Uterus (tissue), 2 donors: ENCODE data around the gene TMEM186.

ENCODE experiments used
- CTCF ChIP-seq, 4 experiments: fragments of 200-600 bp in 2 of 4; fragments of 450-650 bp in 2 of 4; sonication (generic) in 2 of 4; IDR thresholded peaks; one replicate each; pipeline ENCODE4 v1.5.1; 2016 to 2019; ENCODE audit warnings: antibody characterized with exemption in 4 of 4, mild to moderate bottlenecking in 2 of 4, moderate library complexity in 1 of 4
- POLR2A ChIP-seq, 2 donors: fragments of 450-650 bp; IDR thresholded peaks; one replicate each; pipeline ENCODE4 v1.6.1; 2016; ENCODE audit warnings: antibody characterized with exemption in 2 of 2, mild to moderate bottlenecking in 1 of 2, moderate library complexity in 1 of 2

GRCh38 chr16:8767176-8767575, 30.3 kb downstream of the TMEM186 start:
- TF ChIP-seq CTCF (IDR thresholded peaks at IDR 0.05) (no peak), POLR2A (IDR thresholded peaks at IDR 0.05) (no peak)
